ENCODE data around the gene PRG3. TPM values are rescaled to one million over a fixed set of nuclear protein-coding genes. Genes with fewer than 3 reads are reported as not detected.

The PRG3 gene
- total RNA-seq (2013): not detected
- polyA plus RNA-seq (not detected), polyA minus RNA-seq (not detected in 2 replicates), total RNA-seq (0 to 0.46 (median 0) reads per million in 11 experiments)

- Histone ChIP-seq H3K4me2 (replicated peaks; ENCODE audit: extremely low read depth, low read length, poor library complexity, severe bottlenecking) (no peak within 1 kb of the TSS), H3K4me1 (ENCODE audit: control insufficient read depth in 1 of 2, insufficient read depth in 2 of 2, low read length in 2 of 2) (peaks cover 0 to 6% of the 10 kb centered on the region in 2 donors), H3K27me3 (ENCODE audit: control insufficient read depth in 2 of 2, insufficient read depth in 2 of 2, low read length in 2 of 2) (peaks cover 0 to 2% of the 10 kb centered on the region in 2 donors), H2AFZ (ENCODE audit: insufficient read depth, low read depth, low read length, poor library complexity, severe bottlenecking) (no peak within 1 kb of the TSS), H3K36me3 (replicated peaks in 1 of 2; ENCODE audit: control insufficient read depth in 1 of 2, insufficient read depth in 2 of 2, low read length in 2 of 2) (no peaks in the 10 kb centered on the region), H3K9me3 (replicated peaks in 1 of 2; ENCODE audit: control insufficient read depth in 1 of 2, insufficient read depth in 1 of 2, low read length in 2 of 2) (no peaks in the 10 kb centered on the region), H4K20me1 (ENCODE audit: insufficient read depth, low read length) (no peaks in the 10 kb centered on the region), H3K79me2 (ENCODE audit: insufficient read depth, low read length) (no peaks in the 10 kb centered on the region), H3K27ac (ENCODE audit: low read depth in 1 of 2, low read length in 2 of 2) (no peak within 1 kb of the TSS), H3K9ac (ENCODE audit: insufficient read depth, low read length, poor library complexity, severe bottlenecking) (no peak within 1 kb of the TSS), H3K4me3 (replicated peaks in 1 of 3; ENCODE audit: low read depth in 2 of 3, low read length in 3 of 3) (no peak within 1 kb of the TSS)
- Mint-ChIP-seq H3K27ac (peak within 1 kb of the TSS in 2 of 7 donors; percentile 16 to 55), H3K27me3 (ENCODE audit: low read depth in 3 of 3) (peaks cover 2 to 9% (median 4%) of the 10 kb centered on the region in 3 donors), H3K4me3 (no peak within 1 kb of the TSS), H3K36me3 (no peaks in the 10 kb centered on the region), H3K9me3 (peaks cover 0 to 2% (median 0%) of the 10 kb centered on the region in 7 donors), H3K4me1 (peaks cover 2% of the 10 kb centered on the region)
- TF ChIP-seq CTCF (IDR thresholded peaks at IDR 0.05): no peak
- no peak for DNase-seq
- WGBS (ENCODE audit: insufficient coverage): no CpG with 5 or more reads among the region's 2 CpGs
- intact Hi-C loops (cut with micrococcal nuclease): no loop called here
Measured at GRCh38 chr11:57380975-57381374, at the start of gene PRG3. PRG3 (minus strand) TSS chr11:57381150; CDS start chr11:57380708, 442 bp downstream.

- no peaks in the 10 kb centered on the region for H3K27me3 ChIP-seq (ENCODE audit: control insufficient read depth in 2 of 2, insufficient read depth in 2 of 2, low read length in 2 of 2)
Measured at GRCh38 chr11:57429946-57430345, 49.0 kb upstream of the PRG3 start.

More at GRCh38 chr11:57429946-57430345, 49.0 kb upstream of the PRG3 start:
- Histone ChIP-seq H3K36me3 (replicated peaks in 1 of 2; ENCODE audit: control insufficient read depth in 1 of 2, insufficient read depth in 2 of 2, low read length in 2 of 2) (no peaks in the 10 kb centered on the region), H2AFZ (ENCODE audit: insufficient read depth, low read depth, low read length, poor library complexity, severe bottlenecking) (no peak overlapping the region), H3K79me2 (ENCODE audit: insufficient read depth, low read length) (peaks cover 20% of the 10 kb centered on the region), H3K27ac (ENCODE audit: low read depth in 1 of 2, low read length in 2 of 2) (no peak overlapping the region), H3K9ac (ENCODE audit: insufficient read depth, low read length, poor library complexity, severe bottlenecking) (no peak overlapping the region), H3K4me2 (replicated peaks; ENCODE audit: extremely low read depth, low read length, poor library complexity, severe bottlenecking) (no peak overlapping the region), H4K20me1 (ENCODE audit: insufficient read depth, low read length) (no peaks in the 10 kb centered on the region), H3K4me3 (replicated peaks in 1 of 3; ENCODE audit: low read depth in 2 of 3, low read length in 3 of 3) (no peak overlapping the region), H3K9me3 (replicated peaks in 1 of 2; ENCODE audit: control insufficient read depth in 1 of 2, insufficient read depth in 1 of 2, low read length in 2 of 2) (no peaks in the 10 kb centered on the region), H3K4me1 (ENCODE audit: control insufficient read depth in 1 of 2, insufficient read depth in 2 of 2, low read length in 2 of 2) (peaks cover 69 to 75% of the 10 kb centered on the region in 2 donors)
- no peak for TF ChIP-seq CTCF (IDR thresholded peaks at IDR 0.05)
- Mint-ChIP-seq H3K9me3 (no peaks in the 10 kb centered on the region), H3K4me3 (no peak overlapping the region), H3K36me3 (peaks cover 3 to 7% of the 10 kb centered on the region in 2 donors), H3K4me1 (peaks cover 69% of the 10 kb centered on the region), H3K27me3 (ENCODE audit: low read depth in 3 of 3) (peaks cover 0 to 4% (median 2%) of the 10 kb centered on the region in 3 donors), H3K27ac (peak overlapping the region in 1 of 7 donors; percentile 6)
- intact Hi-C loops (cut with micrococcal nuclease): no loop called here
- DNase-seq: no peak
- no CpG with 5 or more reads among the region's 4 CpGs for WGBS (ENCODE audit: insufficient coverage)

Measured in CD14-positive monocyte (primary cell).